ENCODE results near the gene IGLON5. TPM values are rescaled to one million over a fixed set of nuclear protein-coding genes. Genes with fewer than 3 reads are reported as not detected.

The IGLON5 gene
- polyA plus RNA-seq, 1 donor (not counting 4 experiments of a cell fraction or from before 2014, with no cell fraction given) = not detected

DNA sequence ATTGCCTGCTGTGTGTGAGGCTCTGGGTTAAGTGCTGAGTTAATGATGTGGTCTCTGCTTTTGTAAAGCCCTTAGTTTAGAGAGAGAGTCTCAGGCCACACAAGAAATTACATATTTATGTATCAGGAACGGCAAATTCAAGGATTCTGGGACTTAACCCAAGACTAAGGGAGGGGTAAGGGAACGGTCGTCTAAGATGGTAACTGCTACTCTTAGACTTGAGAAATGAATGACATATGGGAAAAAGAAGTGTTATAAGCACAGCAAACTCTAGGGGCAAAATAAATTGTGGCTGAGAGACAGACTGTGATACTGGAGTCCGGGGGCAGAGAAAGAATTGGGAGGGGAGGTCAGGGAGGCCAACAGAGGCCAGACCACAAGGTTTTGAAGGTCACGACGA, 20.3 kb downstream of the IGLON5 start:
- no peaks in the 10 kb centered on the region for H3K4me1 ChIP-seq (ENCODE audit: control insufficient read depth, extremely low read depth, insufficient read depth, low read length)
- no peak overlapping the region for H2AFZ ChIP-seq (ENCODE audit: control insufficient read depth, low read length)
- no peaks in the 10 kb centered on the region for H3K9me1 ChIP-seq (ENCODE audit: control insufficient read depth, extremely low read depth, insufficient read depth, low read length)
- dilution Hi-C loops (cut with MboI; ENCODE audit: extremely low pct_ligation_motif_present, low sequenced_read_pairs) = no loop called here
- FAIRE-seq = no peak
- TF ChIP-seq, protein P1, sequence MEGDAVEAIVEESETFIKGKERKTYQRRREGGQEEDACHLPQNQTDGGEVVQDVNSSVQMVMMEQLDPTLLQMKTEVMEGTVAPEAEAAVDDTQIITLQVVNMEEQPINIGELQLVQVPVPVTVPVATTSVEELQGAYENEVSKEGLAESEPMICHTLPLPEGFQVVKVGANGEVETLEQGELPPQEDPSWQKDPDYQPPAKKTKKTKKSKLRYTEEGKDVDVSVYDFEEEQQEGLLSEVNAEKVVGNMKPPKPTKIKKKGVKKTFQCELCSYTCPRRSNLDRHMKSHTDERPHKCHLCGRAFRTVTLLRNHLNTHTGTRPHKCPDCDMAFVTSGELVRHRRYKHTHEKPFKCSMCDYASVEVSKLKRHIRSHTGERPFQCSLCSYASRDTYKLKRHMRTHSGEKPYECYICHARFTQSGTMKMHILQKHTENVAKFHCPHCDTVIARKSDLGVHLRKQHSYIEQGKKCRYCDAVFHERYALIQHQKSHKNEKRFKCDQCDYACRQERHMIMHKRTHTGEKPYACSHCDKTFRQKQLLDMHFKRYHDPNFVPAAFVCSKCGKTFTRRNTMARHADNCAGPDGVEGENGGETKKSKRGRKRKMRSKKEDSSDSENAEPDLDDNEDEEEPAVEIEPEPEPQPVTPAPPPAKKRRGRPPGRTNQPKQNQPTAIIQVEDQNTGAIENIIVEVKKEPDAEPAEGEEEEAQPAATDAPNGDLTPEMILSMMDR (optimal IDR thresholded peaks at IDR 0.05 in 1 of 3, IDR thresholded peaks at IDR 0.05 in 1 of 3, conservative IDR thresholded peaks at IDR 0.05 in 1 of 3; ENCODE audit: extremely low read depth in 1 of 3, insufficient read depth in 2 of 3, low read length in 3 of 3) = no peak
- no peak for TF ChIP-seq EZH2 (IDR thresholded peaks at IDR 0.05; ENCODE audit: low read length)
- H3K4me3 ChIP-seq (ENCODE audit: control insufficient read depth in 2 of 3, extremely low read depth in 1 of 3, insufficient read depth in 2 of 3, low read depth in 1 of 3, low read length in 3 of 3) = no peak overlapping the region
- H3K4me2 ChIP-seq (ENCODE audit: control insufficient read depth, extremely low read depth, insufficient read depth, low read depth, low read length) = no peak overlapping the region
- no peak for DNase-seq (ENCODE audit: low read depth, low spot score)
- H3K9me3 ChIP-seq (ENCODE audit: control insufficient read depth, low read depth, low read length) = no peaks in the 10 kb centered on the region
- H3K9ac ChIP-seq (ENCODE audit: control insufficient read depth, extremely low read depth, insufficient read depth, low read length) = no peak overlapping the region
- H3K27ac ChIP-seq (ENCODE audit: control insufficient read depth, insufficient read depth, low read length) = no peak overlapping the region
- no peaks in the 10 kb centered on the region for H4K20me1 ChIP-seq (ENCODE audit: control insufficient read depth, extremely low read depth, insufficient read depth, low read length)
- no peaks in the 10 kb centered on the region for H3K79me2 ChIP-seq (ENCODE audit: control insufficient read depth, insufficient read depth, low read length)
- no peaks in the 10 kb centered on the region for H3K36me3 ChIP-seq (ENCODE audit: control insufficient read depth in 2 of 2, extremely low read depth in 1 of 2, insufficient read depth in 2 of 2, low read length in 2 of 2)
- H3K27me3 ChIP-seq (ENCODE audit: control insufficient read depth, extremely low read depth, insufficient read depth, low read length) = peaks cover 9% of the 10 kb centered on the region

DNA sequence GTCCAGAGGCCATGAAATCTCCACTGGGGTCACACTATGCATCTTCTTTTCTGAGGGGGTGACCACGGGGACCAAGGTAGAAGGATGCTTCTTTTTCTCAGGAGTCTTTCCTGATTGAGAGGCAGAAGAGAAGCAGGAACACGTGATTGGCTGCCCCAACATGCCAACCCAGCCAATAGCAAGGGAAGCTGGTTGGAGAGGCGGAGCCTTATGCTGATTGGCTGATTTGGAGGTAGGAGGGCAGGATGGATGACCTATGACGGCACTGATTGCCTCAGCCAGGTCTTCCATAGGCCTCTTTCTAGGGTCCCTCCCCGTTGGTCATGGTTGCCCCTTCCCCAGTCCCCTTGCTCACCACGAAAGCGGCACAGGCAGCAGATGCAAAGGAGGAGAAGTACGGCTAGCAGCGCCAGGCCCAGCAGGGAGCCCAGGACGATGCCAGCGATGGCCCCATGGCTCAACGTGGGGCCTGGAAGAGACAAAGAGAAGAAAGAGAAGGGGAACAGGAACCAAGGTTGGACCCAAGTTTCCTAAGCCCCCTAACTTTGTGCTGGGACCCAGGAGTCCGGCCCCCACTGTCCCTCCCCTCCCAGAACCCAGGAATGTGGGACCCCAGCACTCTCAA, 22.5 kb downstream of the IGLON5 start:
- Histone ChIP-seq H3K79me2 (ENCODE audit: control insufficient read depth, insufficient read depth, low read length) (no peaks in the 10 kb centered on the region), H3K9me3 (ENCODE audit: control insufficient read depth, low read depth, low read length) (no peaks in the 10 kb centered on the region), H3K36me3 (ENCODE audit: control insufficient read depth in 2 of 2, extremely low read depth in 1 of 2, insufficient read depth in 2 of 2, low read length in 2 of 2) (no peaks in the 10 kb centered on the region), H3K9me1 (ENCODE audit: control insufficient read depth, extremely low read depth, insufficient read depth, low read length) (no peaks in the 10 kb centered on the region), H4K20me1 (ENCODE audit: control insufficient read depth, extremely low read depth, insufficient read depth, low read length) (no peaks in the 10 kb centered on the region), H3K27ac (ENCODE audit: control insufficient read depth, insufficient read depth, low read length) (no peak overlapping the region), H3K27me3 (ENCODE audit: control insufficient read depth, extremely low read depth, insufficient read depth, low read length) (no peaks in the 10 kb centered on the region), H3K9ac (ENCODE audit: control insufficient read depth, extremely low read depth, insufficient read depth, low read length) (no peak overlapping the region), H3K4me3 (ENCODE audit: control insufficient read depth in 2 of 3, extremely low read depth in 1 of 3, insufficient read depth in 2 of 3, low read depth in 1 of 3, low read length in 3 of 3) (no peak overlapping the region), H3K4me2 (ENCODE audit: control insufficient read depth, extremely low read depth, insufficient read depth, low read depth, low read length) (no peak overlapping the region), H2AFZ (ENCODE audit: control insufficient read depth, low read length) (no peak overlapping the region), H3K4me1 (ENCODE audit: control insufficient read depth, extremely low read depth, insufficient read depth, low read length) (no peaks in the 10 kb centered on the region)
- TF ChIP-seq, protein P1 (optimal IDR thresholded peaks at IDR 0.05 in 1 of 3, IDR thresholded peaks at IDR 0.05 in 1 of 3, conservative IDR thresholded peaks at IDR 0.05 in 1 of 3; ENCODE audit: extremely low read depth in 1 of 3, insufficient read depth in 2 of 3, low read length in 3 of 3) = no peak
- TF ChIP-seq EZH2 (IDR thresholded peaks at IDR 0.05; ENCODE audit: low read length) = no peak
- DNase-seq (ENCODE audit: low read depth, low spot score) (no peak), FAIRE-seq (no peak)
- dilution Hi-C loops (cut with MboI; ENCODE audit: extremely low pct_ligation_motif_present, low sequenced_read_pairs) = no loop called here
